ENCODE measurements around the gene TPM4. TPM values are rescaled to one million over a fixed set of nuclear protein-coding genes. Genes with fewer than 3 reads are reported as not detected.

TPM4 gene
- total RNA-seq, 4 donors from 2014 or later: 21.8 to 62.8 (median 44.1) TPM

DNA sequence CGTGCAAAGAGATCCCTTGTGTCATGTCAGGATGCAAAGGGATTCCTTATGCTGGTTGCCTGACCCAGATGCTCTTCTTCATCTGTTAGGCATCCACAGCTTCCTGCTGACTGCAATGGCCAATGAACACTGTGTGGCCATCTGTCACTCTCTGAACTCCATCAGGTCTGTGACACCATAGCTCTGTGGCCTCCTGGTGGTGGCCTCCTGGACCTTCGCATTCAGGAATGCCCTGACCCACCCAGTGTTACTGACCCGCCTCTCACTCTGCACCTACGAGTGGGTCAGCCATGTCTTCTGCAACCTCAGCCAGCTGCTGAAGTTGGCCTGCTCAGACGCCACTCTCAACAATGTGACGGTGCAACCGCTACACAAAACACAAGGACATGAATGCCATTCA lies 23.9 kb upstream of the TPM4 start:
- H3K4me1 ChIP-seq: no peaks in the 10 kb centered on the region
- intact Hi-C loops (cut with DNase I; ENCODE audit: low total_unique reads): no loop called here
- no peak for DNase-seq
- no peak for TF ChIP-seq POLR2A (IDR thresholded peaks at IDR 0.05)
- TF ChIP-seq, protein P1, sequence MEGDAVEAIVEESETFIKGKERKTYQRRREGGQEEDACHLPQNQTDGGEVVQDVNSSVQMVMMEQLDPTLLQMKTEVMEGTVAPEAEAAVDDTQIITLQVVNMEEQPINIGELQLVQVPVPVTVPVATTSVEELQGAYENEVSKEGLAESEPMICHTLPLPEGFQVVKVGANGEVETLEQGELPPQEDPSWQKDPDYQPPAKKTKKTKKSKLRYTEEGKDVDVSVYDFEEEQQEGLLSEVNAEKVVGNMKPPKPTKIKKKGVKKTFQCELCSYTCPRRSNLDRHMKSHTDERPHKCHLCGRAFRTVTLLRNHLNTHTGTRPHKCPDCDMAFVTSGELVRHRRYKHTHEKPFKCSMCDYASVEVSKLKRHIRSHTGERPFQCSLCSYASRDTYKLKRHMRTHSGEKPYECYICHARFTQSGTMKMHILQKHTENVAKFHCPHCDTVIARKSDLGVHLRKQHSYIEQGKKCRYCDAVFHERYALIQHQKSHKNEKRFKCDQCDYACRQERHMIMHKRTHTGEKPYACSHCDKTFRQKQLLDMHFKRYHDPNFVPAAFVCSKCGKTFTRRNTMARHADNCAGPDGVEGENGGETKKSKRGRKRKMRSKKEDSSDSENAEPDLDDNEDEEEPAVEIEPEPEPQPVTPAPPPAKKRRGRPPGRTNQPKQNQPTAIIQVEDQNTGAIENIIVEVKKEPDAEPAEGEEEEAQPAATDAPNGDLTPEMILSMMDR (IDR thresholded peaks at IDR 0.05 in 4 of 5, conservative IDR thresholded peaks at IDR 0.05 in 1 of 5): no peak
- peaks cover 0 to 4% (median 0%) of the 10 kb centered on the region in 3 donors for H3K27me3 ChIP-seq
- peaks cover 0 to 7% (median 0%) of the 10 kb centered on the region in 3 donors for H3K9me3 ChIP-seq
- no peak for ATAC-seq
- no peak overlapping the region for H3K4me3 ChIP-seq
- H3K36me3 ChIP-seq: no peaks in the 10 kb centered on the region
- H3K27ac ChIP-seq: no peak overlapping the region
- in situ Hi-C loops (cut with MboI; ENCODE audit: low sequenced_read_pairs in 4 of 4): no loop called here

DNA sequence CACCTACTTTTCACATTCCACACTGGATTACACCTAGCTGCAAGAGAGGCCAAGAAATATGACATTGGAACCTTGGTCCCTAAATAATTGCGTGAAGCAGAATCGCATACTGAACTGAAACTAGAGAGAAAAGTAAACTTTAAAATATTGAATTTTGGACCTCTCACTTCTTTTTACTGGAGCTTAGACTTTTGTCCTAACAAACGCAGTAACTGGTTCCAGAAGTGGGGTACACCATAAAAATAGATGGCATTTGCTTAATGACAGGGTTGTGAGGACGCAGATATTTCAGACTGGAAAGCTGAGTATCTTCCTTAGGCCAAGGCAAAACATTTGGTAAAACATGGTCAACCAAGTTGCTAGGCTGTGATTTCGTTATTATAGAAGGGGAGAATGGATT lies 19.2 kb upstream of the TPM4 start:
- no peak for ATAC-seq
- DNase-seq: no peak
- no peak overlapping the region for H3K27ac ChIP-seq

DNA sequence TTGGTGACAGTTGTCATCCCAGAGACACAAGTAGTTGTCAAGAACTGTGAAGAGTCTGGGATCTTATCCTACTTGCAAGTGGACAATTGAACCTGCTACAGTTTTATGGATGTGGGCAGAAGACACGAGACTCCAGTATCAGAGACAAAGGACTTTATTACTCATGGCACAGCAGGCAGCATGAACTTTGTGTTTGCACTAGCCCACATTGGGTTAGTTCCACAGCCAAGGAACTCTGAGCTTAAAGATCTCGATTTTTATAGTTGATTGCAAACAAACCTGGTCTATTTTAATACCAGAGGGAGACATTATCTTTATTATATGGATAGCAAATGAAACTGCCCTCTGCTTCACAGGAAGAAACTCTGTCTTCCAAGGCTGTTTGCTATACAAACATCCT lies 16.0 kb upstream of the TPM4 start:
- no peak for DNase-seq
- no peaks in the 10 kb centered on the region for H3K4me1 ChIP-seq
- no peak for ATAC-seq
- H3K27me3 ChIP-seq: no peaks in the 10 kb centered on the region
- H3K27ac ChIP-seq: no peak overlapping the region
- intact Hi-C loops (cut with DNase I; ENCODE audit: low total_unique reads) (no loop called here), in situ Hi-C loops (cut with MboI; ENCODE audit: low sequenced_read_pairs in 4 of 4) (no loop called here)
- H3K36me3 ChIP-seq: no peaks in the 10 kb centered on the region
- H3K4me3 ChIP-seq: no peak overlapping the region
- peaks cover 0 to 6% (median 0%) of the 10 kb centered on the region in 3 donors for H3K9me3 ChIP-seq
- TF ChIP-seq, protein P1 (IDR thresholded peaks at IDR 0.05 in 4 of 5, conservative IDR thresholded peaks at IDR 0.05 in 1 of 5): no peak
- TF ChIP-seq POLR2A (IDR thresholded peaks at IDR 0.05): no peak

More for the DNA sequence above, 19.2 kb upstream of the TPM4 start:
- no peak for TF ChIP-seq POLR2A (IDR thresholded peaks at IDR 0.05)
- TF ChIP-seq, protein P1 (IDR thresholded peaks at IDR 0.05 in 4 of 5, conservative IDR thresholded peaks at IDR 0.05 in 1 of 5): no peak
- H3K27me3 ChIP-seq: peaks cover 0 to 4% (median 0%) of the 10 kb centered on the region in 3 donors
- in situ Hi-C loops (cut with MboI; ENCODE audit: low sequenced_read_pairs in 4 of 4) (no loop called here), intact Hi-C loops (cut with DNase I; ENCODE audit: low total_unique reads) (no loop called here)
- no peak overlapping the region for H3K4me3 ChIP-seq
- H3K9me3 ChIP-seq: peaks cover 0 to 7% (median 0%) of the 10 kb centered on the region in 3 donors
- no peaks in the 10 kb centered on the region for H3K4me1 ChIP-seq
- no peaks in the 10 kb centered on the region for H3K36me3 ChIP-seq

DNA sequence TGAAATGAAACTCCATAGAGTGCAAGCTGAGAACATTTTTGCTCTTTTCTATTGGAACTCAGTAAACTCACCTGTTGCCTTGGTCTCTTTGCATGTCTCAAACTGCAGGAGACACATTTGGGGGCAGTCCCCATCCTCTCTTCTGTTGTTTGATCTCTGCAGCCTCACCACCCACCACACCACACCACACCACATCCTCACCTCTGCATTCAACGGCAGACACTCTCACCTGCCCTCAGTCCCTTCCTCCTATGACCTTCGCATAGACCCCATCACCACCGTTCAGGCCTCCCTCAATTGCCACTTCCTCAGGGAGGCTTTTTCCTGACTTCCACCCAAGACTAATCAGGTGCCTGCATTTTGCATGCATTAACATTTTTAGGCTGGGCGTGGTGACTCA lies 14.4 kb upstream of the TPM4 start:
- Histone ChIP-seq H3K27ac (no peak overlapping the region), H3K4me1 (no peaks in the 10 kb centered on the region), H3K9me3 (no peaks in the 10 kb centered on the region), H3K36me3 (no peaks in the 10 kb centered on the region), H3K27me3 (no peaks in the 10 kb centered on the region), H3K4me3 (no peak overlapping the region)
- in situ Hi-C loops (cut with MboI; ENCODE audit: low sequenced_read_pairs in 4 of 4) (no loop called here), intact Hi-C loops (cut with DNase I; ENCODE audit: low total_unique reads) (no loop called here)
- TF ChIP-seq, protein P1 (IDR thresholded peaks at IDR 0.05 in 4 of 5, conservative IDR thresholded peaks at IDR 0.05 in 1 of 5): no peak
- TF ChIP-seq POLR2A (IDR thresholded peaks at IDR 0.05): no peak
- DNase-seq: no peak
- ATAC-seq: no peak

DNA sequence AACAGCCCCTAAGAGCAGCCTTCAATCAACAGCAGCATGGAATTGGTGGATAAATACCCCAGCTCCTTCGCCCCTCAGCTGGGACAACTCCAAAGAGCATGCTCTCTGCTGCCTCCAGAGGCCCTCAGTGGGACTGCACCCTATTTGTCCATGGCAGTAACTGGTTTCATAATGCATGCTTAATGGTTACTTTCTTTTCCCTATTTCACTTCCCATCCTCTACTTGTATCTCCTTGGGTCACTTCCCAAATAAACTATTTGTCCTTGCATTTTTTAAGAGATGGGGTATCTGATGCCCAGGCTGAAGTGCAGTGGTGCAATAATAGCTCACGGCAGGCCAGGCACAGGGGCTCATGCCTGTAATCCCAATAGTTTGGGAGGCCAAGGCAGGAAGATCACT lies 13.5 kb upstream of the TPM4 start:
- DNase-seq (no peak), ATAC-seq (no peak)
- Histone ChIP-seq H3K4me3 (no peak overlapping the region), H3K9me3 (no peaks in the 10 kb centered on the region), H3K4me1 (no peaks in the 10 kb centered on the region), H3K36me3 (no peaks in the 10 kb centered on the region), H3K27me3 (no peaks in the 10 kb centered on the region), H3K27ac (no peak overlapping the region)
- intact Hi-C loops (cut with DNase I; ENCODE audit: low total_unique reads) (no loop called here), in situ Hi-C loops (cut with MboI; ENCODE audit: low sequenced_read_pairs in 4 of 4) (no loop called here)
- TF ChIP-seq, protein P1 (IDR thresholded peaks at IDR 0.05 in 4 of 5, conservative IDR thresholded peaks at IDR 0.05 in 1 of 5): peak; percentile 33 to 67 (median 57)
- no peak for TF ChIP-seq POLR2A (IDR thresholded peaks at IDR 0.05)
